PC-9 (cell line): ENCODE data around the gene BCO2. TPM values are rescaled to one million over a fixed set of nuclear protein-coding genes. Genes with fewer than 3 reads are reported as not detected.
A peak's percentile ranks its signal among the peaks of the same experiment; 100 is the strongest.

Source experiments
- BruUV-seq: library from RNA; stranded (reverse); fragments of 400-500 nt; replicated peaks from 2 replicates; lab custom pipeline; 2021; lab: Mats Ljungman, UMichigan
- CTCF ChIA-PET: fragments of 300-600 bp; sonication (Branson Sonifier 250); formaldehyde crosslinking; loops from one replicate; lab custom pipeline; 2022; ENCODE audit warnings: antibody characterized with exemption; lab: Charles Lee
- POLR2A ChIA-PET: fragments of 300-600 bp; sonication (Branson Sonifier 250); formaldehyde crosslinking; loops from one replicate; lab custom pipeline; 2022; ENCODE audit warnings: antibody characterized with exemption; ENCODE audit not compliant: unreplicated experiment; lab: Charles Lee
- DNase-seq, 2 experiments: peaks; one replicate each; pipeline versions ENCODE4 v3.0.0 to v3.0.0-alpha.2; 2015 to 2022; ENCODE audit warnings: mixed read lengths in 1 of 2
- H2AFZ ChIP-seq: fragments of 200-600 bp; sonication (generic); 2 replicates; pipeline ENCODE4 v1.8.1; 2017; ENCODE audit warnings: antibody characterized with exemption
- H3F3A ChIP-seq: fragments of 200-600 bp; sonication (generic); 2 replicates; pipeline ENCODE4 v1.8.1; 2017; ENCODE audit warnings: antibody characterized with exemption, mild to moderate bottlenecking, low read depth; ENCODE audit not compliant: insufficient read depth
- H3K27ac ChIP-seq: fragments of 200-600 bp; sonication (generic); 2 replicates; pipeline ENCODE4 v1.6.1; 2016; ENCODE audit warnings: mixed run types
- H3K27me3 ChIP-seq: fragments of 200-600 bp; sonication (generic); 2 replicates; pipeline ENCODE4 v1.6.1; 2016; ENCODE audit warnings: low read depth, mixed run types; ENCODE audit not compliant: insufficient read depth
- H3K36me3 ChIP-seq: fragments of 200-600 bp; sonication (generic); 2 replicates; pipeline ENCODE4 v1.6.1; 2016; ENCODE audit warnings: low read depth, mixed run types
- H3K4me1 ChIP-seq: fragments of 200-600 bp; sonication (generic); replicated peaks from 2 replicates; pipeline ENCODE4 v1.6.1; 2016; ENCODE audit warnings: mixed run types; ENCODE audit not compliant: insufficient read depth
- H3K4me2 ChIP-seq: fragments of 200-600 bp; sonication (generic); 2 replicates; pipeline ENCODE4 v1.6.1; 2017; ENCODE audit warnings: mixed run types
- H3K4me3 ChIP-seq: fragments of 200-600 bp; sonication (generic); 2 replicates; pipeline ENCODE4 v1.6.1; 2016; ENCODE audit warnings: mixed run types
- H3K79me2 ChIP-seq: fragments of 200-600 bp; sonication (generic); 2 replicates; pipeline ENCODE4 v1.6.1; 2017; ENCODE audit warnings: low read depth, mixed run types
- H3K9me2 ChIP-seq: fragments of 200-600 bp; sonication (generic); 2 replicates; pipeline ENCODE4 v1.8.1; 2017; ENCODE audit warnings: mild to moderate bottlenecking; ENCODE audit not compliant: insufficient read depth
- H3K9me3 ChIP-seq: fragments of 200-600 bp; sonication (generic); 2 replicates; pipeline ENCODE4 v1.8.1; 2016; ENCODE audit warnings: low read depth; ENCODE audit not compliant: insufficient read depth
- H4K20me1 ChIP-seq: fragments of 200-600 bp; sonication (generic); 2 replicates; pipeline ENCODE4 v1.8.1; 2017; ENCODE audit not compliant: insufficient read depth
- CTCF ChIP-seq: fragments of 200-600 bp; sonication (generic); conservative IDR thresholded peaks from 2 replicates; pipeline ENCODE4 v1.6.1; 2017; ENCODE audit warnings: mixed run types, antibody characterized with exemption, mild to moderate bottlenecking, moderate library complexity
- EZH2 ChIP-seq: fragments of 200-600 bp; sonication (generic); IDR thresholded peaks from 2 replicates; pipeline ENCODE4 v1.8.0; 2017; ENCODE audit warnings: antibody characterized with exemption, low read depth
- intact Hi-C: fragments of 100-400 bp; cut with micrococcal nuclease; formaldehyde crosslinking; loops from one replicate; pipeline ENCODE4 v1.10.0; 2022; ENCODE audit not compliant: unreplicated experiment
- total RNA-seq: library from RNA; stranded (reverse); gene quantifications from 2 replicates; pipeline ENCODE4 v1.2.3, GENCODE V29; 2021

BCO2 gene
- total RNA-seq, 1 experiment from 2014 or later, result 3.0 TPM

GRCh38 chr11:112179601-112180000, 4.3 kb downstream of the BCO2 start:
- peak in 1 of 2 experiments; percentile 26 for DNase-seq
- Histone ChIP-seq H3K4me2 (no peak overlapping the region), H3K9me3 (no peaks in the 10 kb centered on the region; the same call in 1 of the 2 replicates), H3K4me1 (peaks cover 14% of the 10 kb centered on the region), H3K27me3 (no peaks in the 10 kb centered on the region), H3F3A (peaks cover 7% of the 10 kb centered on the region), H3K4me3 (no peak overlapping the region), H3K27ac (no peak overlapping the region), H3K36me3 (no peaks in the 10 kb centered on the region), H3K79me2 (no peaks in the 10 kb centered on the region), H2AFZ (no peak overlapping the region), H3K9me2 (no peaks in the 10 kb centered on the region), H4K20me1 (no peaks in the 10 kb centered on the region)
- intact Hi-C loops, result no loop called here
- ChIA-PET CTCF (no interaction called here), POLR2A (no interaction called here)
- TF ChIP-seq CTCF, result no peak
- TF ChIP-seq EZH2, result no peak
- BruUV-seq, result no TSS peak

DNA sequence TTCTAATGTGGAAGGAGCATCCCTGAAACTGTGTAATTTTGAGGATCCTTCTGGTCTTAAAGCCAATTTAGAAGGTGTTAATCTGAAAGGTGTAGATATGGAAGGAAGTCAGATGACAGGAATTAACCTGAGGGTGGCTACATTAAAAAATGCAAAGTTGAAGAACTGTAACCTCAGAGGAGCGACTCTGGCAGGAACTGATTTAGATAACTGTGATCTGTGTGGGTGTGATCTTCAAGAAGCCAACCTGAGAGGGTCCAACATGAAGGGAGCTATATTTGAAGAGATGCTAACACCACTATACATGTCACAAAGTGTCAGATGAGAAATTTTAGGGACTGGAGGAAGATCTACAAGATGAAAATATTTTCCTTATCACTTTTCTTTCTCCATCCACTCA, 7.6 kb downstream of the BCO2 start:
- ChIA-PET POLR2A (no interaction called here), CTCF (no interaction called here)
- no peaks in the 10 kb centered on the region for H3K36me3 ChIP-seq
- no peaks in the 10 kb centered on the region; the same call in 1 of the 2 replicates for H3K9me3 ChIP-seq
- TF ChIP-seq CTCF, result no peak
- no peak for TF ChIP-seq EZH2
- H3K79me2 ChIP-seq, result no peaks in the 10 kb centered on the region
- H3F3A ChIP-seq, result peaks cover 15% of the 10 kb centered on the region
- no peak overlapping the region for H2AFZ ChIP-seq
- H3K9me2 ChIP-seq, result no peaks in the 10 kb centered on the region
- intact Hi-C loops, result no loop called here
- no peak overlapping the region for H3K4me2 ChIP-seq
- H3K4me1 ChIP-seq, result peaks cover 6% of the 10 kb centered on the region; the same call in 1 of the 2 replicates
- BruUV-seq, result no TSS peak
- H3K4me3 ChIP-seq, result no peak overlapping the region
- no peak overlapping the region for H3K27ac ChIP-seq
- H3K27me3 ChIP-seq, result no peaks in the 10 kb centered on the region
- no peaks in the 10 kb centered on the region for H4K20me1 ChIP-seq
- no peak for DNase-seq

GRCh38 chr11:112185883-112186282, 10.6 kb downstream of the BCO2 start:
- no peak for TF ChIP-seq EZH2
- no peak for TF ChIP-seq CTCF
- no peak overlapping the region for H3K4me2 ChIP-seq
- H3K36me3 ChIP-seq, result no peaks in the 10 kb centered on the region
- H3K9me2 ChIP-seq, result no peaks in the 10 kb centered on the region
- intact Hi-C loops, result no loop called here
- H2AFZ ChIP-seq, result no peak overlapping the region
- H3K4me3 ChIP-seq, result no peak overlapping the region
- peaks cover 12% of the 10 kb centered on the region for H3F3A ChIP-seq
- no peaks in the 10 kb centered on the region for H3K27me3 ChIP-seq
- peak in 1 of 2 experiments; percentile 26 for DNase-seq
- POLR2A ChIA-PET, result no interaction called here
- H3K9me3 ChIP-seq, result no peaks in the 10 kb centered on the region; the same call in 1 of the 2 replicates
- no peak overlapping the region for H3K27ac ChIP-seq
- H3K4me1 ChIP-seq, result peaks cover 6% of the 10 kb centered on the region; the same call in 1 of the 2 replicates
- H4K20me1 ChIP-seq, result no peaks in the 10 kb centered on the region
- CTCF ChIA-PET, result no interaction called here
- H3K79me2 ChIP-seq, result no peaks in the 10 kb centered on the region
- no TSS peak for BruUV-seq
